HepG2 (cell line): ENCODE results near the gene LMCD1.

Source experiments
- CTCF ChIP-seq: sonication (generic); formaldehyde crosslinking; IDR thresholded peaks from 2 replicates; pipeline ENCODE4 v1.5.0; 2020; ENCODE audit warnings: mild to moderate bottlenecking, missing genetic modification reagents, moderate library complexity
- HNRNPLL ChIP-seq: fragments of 200-400 bp; formaldehyde crosslinking; IDR thresholded peaks from 2 replicates; pipeline ENCODE4 v1.6.1; 2017; ENCODE audit warnings: mild to moderate bottlenecking, low read depth, low read length; ENCODE audit not compliant: poor library complexity, severe bottlenecking
- KDM1A ChIP-seq: IDR thresholded peaks from 2 replicates; pipeline ENCODE4 v1.6.1; 2016; ENCODE audit warnings: missing compliant biosample characterization
- REST ChIP-seq, 2 experiments: IDR thresholded peaks; 2 replicates each; pipeline ENCODE4 v1.6.1; 2011 to 2012; ENCODE audit warnings: low read length in 2 of 2, borderline replicate concordance in 1 of 2, low read depth in 1 of 2, mild to moderate bottlenecking in 1 of 2, moderate library complexity in 1 of 2
- SKI ChIP-seq: fragments of 450-650 bp; IDR thresholded peaks from one replicate; pipeline ENCODE4 v1.6.1; 2018; ENCODE audit warnings: mild to moderate bottlenecking; ENCODE audit not compliant: partially characterized antibody
- SMAD1 ChIP-seq: sonication (generic); formaldehyde crosslinking; IDR thresholded peaks from 2 replicates; pipeline ENCODE4 v1.4.0; 2020; ENCODE audit warnings: missing genetic modification reagents, low read depth, mild to moderate bottlenecking, borderline replicate concordance
- ZFP90 ChIP-seq: sonication (generic); formaldehyde crosslinking; IDR thresholded peaks from 2 replicates; pipeline ENCODE4 v1.8.0; 2022; ENCODE audit warnings: missing genetic modification reagents, mild to moderate bottlenecking, inconsistent platforms, borderline replicate concordance
- ZNF558 ChIP-seq: sonication (generic); formaldehyde crosslinking; IDR thresholded peaks from 2 replicates; pipeline ENCODE4 v1.9.0; 2022; ENCODE audit warnings: mild to moderate bottlenecking, missing genetic modification reagents, borderline replicate concordance

GRCh38 chr3:8503461-8503860 lies 1.8 kb downstream of the LMCD1 start:
- TF ChIP-seq HNRNPLL (no peak), CTCF (no peak), ZNF558 (no peak), SKI (no peak), ZFP90 (CRISPR knock-in tag) (no peak), KDM1A (CRISPR knock-in tag) (no peak), REST (IDR thresholded peaks at IDR 0.05; ENCODE audit: borderline replicate concordance in 1 of 2, low read depth in 1 of 2, low read length in 2 of 2) (no peak), SMAD1 (CRISPR knock-in tag) (no peak)
